ENCODE measurements around the gene CLBA1.
A peak's percentile ranks its signal among the peaks of the same experiment; 100 is the strongest.

The CLBA1 gene

GRCh38 chr14:104968541-104969401 is 16.8 kb upstream of the CLBA1 start:
- peak; percentile 2 for DNase-seq

- no peak for DNase-seq
Observed at GRCh38 chr14:104969741-104970230, 15.8 kb upstream of the CLBA1 start.

GRCh38 chr14:104970231-104971068 is 15.1 kb upstream of the CLBA1 start:
- no peak for DNase-seq

GRCh38 chr14:104971447-104972240 is 13.9 kb upstream of the CLBA1 start:
- no peak for DNase-seq

GRCh38 chr14:104972301-104973134 is 13.1 kb upstream of the CLBA1 start:
- no peak for DNase-seq

GRCh38 chr14:104973135-104973384 is 12.5 kb upstream of the CLBA1 start:
- no peak for DNase-seq

- no peak for DNase-seq
Observed at GRCh38 chr14:104973385-104974145, 12.0 kb upstream of the CLBA1 start.

GRCh38 chr14:104974146-104974541 is 11.4 kb upstream of the CLBA1 start:
- no peak for DNase-seq

GRCh38 chr14:104974665-104975390 is 10.8 kb upstream of the CLBA1 start:
- DNase-seq: no peak

- DNase-seq: peak; percentile 34
Observed at GRCh38 chr14:104975481-104976197, 9.9 kb upstream of the CLBA1 start.

- DNase-seq: peak; percentile 81
Observed at GRCh38 chr14:104976198-104977007, 9.2 kb upstream of the CLBA1 start.

- DNase-seq: no peak
Observed at GRCh38 chr14:104977008-104977680, 8.4 kb upstream of the CLBA1 start.

GRCh38 chr14:104977681-104978653 is 7.6 kb upstream of the CLBA1 start, which contains the start of gene AHNAK2:
Gene AHNAK2, minus strand, starts transcription at chr14:104978374. Its CDS starts 137 bp downstream, at chr14:104978237.
- DNase-seq: peak; percentile 51

GRCh38 chr14:104978746-104979691 is 6.6 kb upstream of the CLBA1 start:
- no peak for DNase-seq

- DNase-seq: no peak
Observed at GRCh38 chr14:104979758-104980610, 5.6 kb upstream of the CLBA1 start.

Data from OCI-M1 (cell line).